K562 (cell line): ENCODE measurements around the gene SYNPR. TPM values are rescaled to one million over a fixed set of nuclear protein-coding genes. Genes with fewer than 3 reads are reported as not detected.

Experiments used
- ATAC-seq: fragments of 200-7000 bp; cut with Tn5 transposase; 3 replicates; pipeline ENCODE4 v1.9.1; 2020; ENCODE audit warnings: moderate library complexity
- BruUV-seq: library from RNA; stranded (reverse); fragments of 400-500 nt; replicated peaks from 2 replicates; lab custom pipeline; 2021; lab: Mats Ljungman, UMichigan
- CTCF ChIA-PET: fragments of 300-600 bp; formaldehyde crosslinking; extraction: SDS; loops from one replicate; lab custom pipeline; 2021; ENCODE audit warnings: low intra/inter-chr PET ratio; lab: Yijun Ruan, JAX
- POLR2A ChIA-PET: fragments of 300-600, 350-650 bp; sonication (Branson Sonifier 250); formaldehyde crosslinking; extraction: SDS; loops from one replicate; lab custom pipeline; 2021; ENCODE audit warnings: antibody characterized with exemption, inconsistent platforms; lab: Yijun Ruan, JAX
- DNase-seq, 4 experiments: peaks; one replicate each; pipeline versions ENCODE4 v3.0.0 to v3.0.0-alpha.2; 2011 to 2018; ENCODE audit warnings: low spot score in 3 of 4, mixed read lengths in 3 of 4; ENCODE audit errors: extremely low read depth in 1 of 4
- FAIRE-seq: peaks from 2 replicates; lab custom pipeline; 2011; peaks lifted over from hg19 to GRCh38; lab: Jason Lieb, UNC
- H2AFZ ChIP-seq: 2 replicates; pipeline ENCODE4 v1.6.0; 2011; ENCODE audit warnings: low read depth, low read length, control low read depth, inconsistent platforms
- H3K27ac ChIP-seq: fragments of 200-600 bp; 3 replicates; pipeline ENCODE4 v1.8.0; 2011; ENCODE audit warnings: low read depth, mild to moderate bottlenecking, control low read depth, inconsistent platforms, low read length, moderate library complexity, mixed read lengths; ENCODE audit errors: extremely low read depth
- H3K27me3 ChIP-seq, 2 experiments: fragments of 300-600 bp in 1 of 2; 2 replicates in 1 of 2; 3 replicates in 1 of 2; pipeline versions ENCODE4 v1.6.0 to v1.8.0; 2011; ENCODE audit warnings: inconsistent platforms in 2 of 2, low read length in 2 of 2, mild to moderate bottlenecking in 1 of 2, mixed read lengths in 1 of 2, moderate library complexity in 1 of 2; ENCODE audit not compliant: control insufficient read depth in 2 of 2, insufficient read depth in 2 of 2
- H3K36me3 ChIP-seq: fragments of 300-600 bp; 3 replicates; pipeline ENCODE4 v1.8.0; 2011; ENCODE audit warnings: mild to moderate bottlenecking, low read length, inconsistent platforms; ENCODE audit not compliant: control insufficient read depth, insufficient read depth
- H3K4me1 ChIP-seq, 2 experiments: fragments of 200-600 bp in 1 of 2; replicated peaks in 1 of 2; 2 replicates in 1 of 2; 3 replicates in 1 of 2; pipeline versions ENCODE4 v1.5.1 to v1.8.0; 2011; ENCODE audit warnings: inconsistent platforms in 2 of 2, low read length in 2 of 2, mild to moderate bottlenecking in 1 of 2, mixed read lengths in 1 of 2, moderate library complexity in 1 of 2; ENCODE audit not compliant: control insufficient read depth in 2 of 2, insufficient read depth in 2 of 2
- H3K4me2 ChIP-seq: 2 replicates; pipeline ENCODE4 v1.6.1; 2011; ENCODE audit warnings: low read length, control low read depth, inconsistent platforms, mixed read lengths; ENCODE audit not compliant: insufficient read depth
- H3K4me3 ChIP-seq: fragments of 200-600 bp; sonication (generic), shearing (Covaris generic); 2 replicates; pipeline ENCODE4 v1.5.1; 2016; ENCODE audit warnings: control low read depth, inconsistent platforms
- H3K79me2 ChIP-seq: fragments of 200-600 bp; 3 replicates; pipeline ENCODE4 v1.8.0; 2011; ENCODE audit warnings: low read length, inconsistent platforms; ENCODE audit not compliant: control insufficient read depth, insufficient read depth
- H3K9ac ChIP-seq, 2 experiments: 2 replicates each; pipeline versions ENCODE4 v1.6.0 to v1.6.1; 2011; ENCODE audit warnings: low read depth in 2 of 2, low read length in 2 of 2, control low read depth in 1 of 2, inconsistent platforms in 1 of 2, mild to moderate bottlenecking in 1 of 2, mixed read lengths in 1 of 2; ENCODE audit not compliant: insufficient read depth in 1 of 2
- H3K9me1 ChIP-seq: one replicate; pipeline ENCODE4 v1.6.0; 2011; ENCODE audit warnings: inconsistent platforms, mild to moderate bottlenecking, low read length, moderate library complexity; ENCODE audit not compliant: control insufficient read depth, insufficient read depth
- H3K9me3 ChIP-seq: replicated peaks from 2 replicates; pipeline ENCODE4 v1.5.1; 2011; ENCODE audit warnings: low read depth, low read length, inconsistent platforms; ENCODE audit not compliant: control insufficient read depth, insufficient read depth
- H4K20me1 ChIP-seq: replicated peaks from 2 replicates; pipeline ENCODE4 v1.6.1; 2011; ENCODE audit warnings: low read length, inconsistent platforms, mixed read lengths; ENCODE audit not compliant: control insufficient read depth, insufficient read depth
- CAMTA2 ChIP-seq: fragments of 250-450 bp; sonication (Bioruptor Pico); conservative IDR thresholded peaks from 2 replicates; pipeline ENCODE4 v1.5.1; 2022
- ETS2 ChIP-seq: IDR thresholded peaks from 2 replicates; pipeline ENCODE4 v1.6.1; 2016; ENCODE audit warnings: borderline replicate concordance, missing genetic modification characterization, mild to moderate bottlenecking, moderate library complexity, missing compliant biosample characterization; ENCODE audit not compliant: poor library complexity, severe bottlenecking
- KAT8 ChIP-seq: fragments of 450-650 bp; IDR thresholded peaks from 2 replicates; pipeline ENCODE4 v1.6.1; 2016; ENCODE audit warnings: low read depth, mild to moderate bottlenecking
- NBN ChIP-seq: fragments of 450-650 bp; IDR thresholded peaks from 2 replicates; pipeline ENCODE4 v1.6.1; 2016; ENCODE audit warnings: low read depth, mild to moderate bottlenecking
- NFE2 ChIP-seq: IDR thresholded peaks from 2 replicates; pipeline ENCODE4 v1.6.1; 2014; ENCODE audit warnings: antibody characterized with exemption, low read depth
- PHF8 ChIP-seq: fragments of 200-600 bp; sonication (generic); IDR thresholded peaks from 2 replicates; pipeline ENCODE4 v1.6.1; 2012; ENCODE audit warnings: mixed run types, mild to moderate bottlenecking, inconsistent platforms, low read length, moderate library complexity, borderline replicate concordance
- POLR2G ChIP-seq: fragments of 200-400 bp; formaldehyde crosslinking; IDR thresholded peaks from 2 replicates; pipeline ENCODE4 v1.6.1; 2017; ENCODE audit warnings: low read depth, mild to moderate bottlenecking, antibody characterized with exemption, low read length, moderate library complexity
- PREB ChIP-seq: sonication (generic); formaldehyde crosslinking; IDR thresholded peaks from 2 replicates; pipeline ENCODE4 v1.8.1; 2023; ENCODE audit warnings: mild to moderate bottlenecking, missing genetic modification reagents
- STAT6 ChIP-seq: sonication (generic); formaldehyde crosslinking; IDR thresholded peaks from 2 replicates; pipeline ENCODE4 v1.8.1; 2023; ENCODE audit warnings: mild to moderate bottlenecking, missing genetic modification reagents
- ZBTB12 ChIP-seq: fragments of 250-450 bp; sonication (Bioruptor Pico); IDR thresholded peaks from 2 replicates; pipeline ENCODE4 v1.4.0; 2020
- in situ Hi-C: fragments of 300-500 bp; cut with MboI; formaldehyde crosslinking; loops from 4 replicates; pipeline ENCODE4 v1.15.0; 2018; ENCODE audit warnings: inconsistent platforms, mixed read lengths
- intact Hi-C: fragments of 100-400 bp; cut with micrococcal nuclease; formaldehyde crosslinking; loops from 2 replicates; pipeline ENCODE4 v1.14.2; 2022
- polyA plus RNA-seq, 8 experiments: library from polyadenylated mRNA; depleted of rRNA in 4 of 8; stranded (reverse) in 5 of 8; unstranded in 3 of 8; fragments of >200 nt; fragmentation: Nextera tagmentation in 2 of 8; fragmentation: Illumina TruSeq in 1 of 8; extraction: Ambion mirVana in 2 of 8; extraction: Trizol in 1 of 8; gene quantifications; 2 replicates each; pipeline versions ENCODE4 v1.2.1 to v1.2.3, GENCODE V29; 2011 to 2014; ENCODE audit warnings: inconsistent platforms in 1 of 8, missing spikeins in 1 of 8
- total RNA-seq, 7 experiments: library from RNA; depleted of rRNA in 6 of 7; stranded (reverse); fragments of >200 nt in 6 of 7; fragmentation: Illumina TruSeq in 2 of 7; extraction: Trizol in 2 of 7; gene quantifications; 2 replicates each; pipeline versions ENCODE4 v1.2.1 to v1.2.3, GENCODE V29; 2011 to 2021; ENCODE audit warnings: low replicate concordance in 1 of 7
- TF ChIP-seq, protein P1 (sequence below): fragments of 250-450 bp; sonication (Bioruptor Pico); IDR thresholded peaks from 2 replicates; pipeline ENCODE4 v1.4.0; 2020; ENCODE audit warnings: mild to moderate bottlenecking, moderate library complexity

The SYNPR gene
- total and polyA plus RNA-seq, 9 of the 15 experiments (the other 6 are each of a cell fraction or from before 2014, with no cell fraction given): not detected

- CTCF ChIA-PET: no interaction called here
- intact Hi-C loops: no loop called here
- BruUV-seq: no TSS peak
Measured at GRCh38 chr3:63413523-63413922, 135.4 kb downstream of the SYNPR start.

More at GRCh38 chr3:63413523-63413922, 135.4 kb downstream of the SYNPR start:
- Histone ChIP-seq H3K9me3 (no peaks in the 10 kb centered on the region), H3K9me1 (no peaks in the 10 kb centered on the region), H3K4me1 (no peaks in the 10 kb centered on the region), H3K4me2 (no peak overlapping the region), H3K79me2 (no peaks in the 10 kb centered on the region), H3K27me3 (no peaks in the 10 kb centered on the region), H3K36me3 (no peaks in the 10 kb centered on the region), H3K4me3 (no peak overlapping the region), H3K27ac (no peak overlapping the region), H4K20me1 (no peaks in the 10 kb centered on the region), H2AFZ (no peak overlapping the region), H3K9ac (no peak overlapping the region)
- in situ Hi-C loops: no loop called here
- ATAC-seq (no peak), DNase-seq (no peak), FAIRE-seq (no peak)
- POLR2A ChIA-PET: no interaction called here
- TF ChIP-seq NBN: no peak
- TF ChIP-seq NFE2: no peak
- TF ChIP-seq CAMTA2 (CRISPR knock-in tag): no peak
- no peak for TF ChIP-seq ZBTB12 (CRISPR knock-in tag)
- TF ChIP-seq, protein P1, sequence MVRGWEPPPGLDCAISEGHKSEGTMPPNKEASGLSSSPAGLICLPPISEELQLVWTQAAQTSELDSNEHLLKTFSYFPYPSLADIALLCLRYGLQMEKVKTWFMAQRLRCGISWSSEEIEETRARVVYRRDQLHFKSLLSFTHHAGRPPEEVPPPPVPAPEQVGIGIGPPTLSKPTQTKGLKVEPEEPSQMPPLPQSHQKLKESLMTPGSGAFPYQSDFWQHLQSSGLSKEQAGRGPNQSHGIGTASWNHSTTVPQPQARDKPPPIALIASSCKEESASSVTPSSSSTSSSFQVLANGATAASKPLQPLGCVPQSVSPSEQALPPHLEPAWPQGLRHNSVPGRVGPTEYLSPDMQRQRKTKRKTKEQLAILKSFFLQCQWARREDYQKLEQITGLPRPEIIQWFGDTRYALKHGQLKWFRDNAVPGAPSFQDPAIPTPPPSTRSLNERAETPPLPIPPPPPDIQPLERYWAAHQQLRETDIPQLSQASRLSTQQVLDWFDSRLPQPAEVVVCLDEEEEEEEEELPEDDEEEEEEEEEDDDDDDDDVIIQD: no peak
- no peak for TF ChIP-seq PHF8
- TF ChIP-seq KAT8: no peak
- TF ChIP-seq POLR2G: no peak
- TF ChIP-seq ETS2: no peak
- no peak for TF ChIP-seq PREB
- no peak for TF ChIP-seq STAT6
